Measurements from ENCODE around the gene OIP5. TPM values are rescaled to one million over a fixed set of nuclear protein-coding genes. Genes with fewer than 3 reads are reported as not detected.
A peak's percentile ranks its signal among the peaks of the same experiment; 100 is the strongest.

Gene OIP5
- total RNA-seq, 1 donor: 0.72 TPM

- H4K20me1 ChIP-seq (ENCODE audit: insufficient read depth, low read length): peaks cover 6% of the 10 kb centered on the region
- H3K79me2 ChIP-seq (ENCODE audit: insufficient read depth, low read length): peaks cover 19% of the 10 kb centered on the region
- H3K4me2 ChIP-seq (ENCODE audit: insufficient read depth, low read length): no peak overlapping the region
- no peak overlapping the region for H2AFZ ChIP-seq (ENCODE audit: low read length)
- no peak overlapping the region for H3K4me3 ChIP-seq (ENCODE audit: insufficient read depth, low read length)
- no peak for TF ChIP-seq CTCF (IDR thresholded peaks at IDR 0.05; ENCODE audit: extremely low read depth, low read depth, low read length)
- no peaks in the 10 kb centered on the region for H3K9me3 ChIP-seq (ENCODE audit: low read depth, low read length)
- peaks cover 25% of the 10 kb centered on the region for H3K36me3 ChIP-seq (ENCODE audit: insufficient read depth, low read length)
- DNase-seq (ENCODE audit: insufficient read length, low spot score, missing footprints): no peak
- H3K27ac ChIP-seq (ENCODE audit: low read depth, low read length): no peak overlapping the region
- no peaks in the 10 kb centered on the region for H3K4me1 ChIP-seq (ENCODE audit: insufficient read depth, low read length)
- no peaks in the 10 kb centered on the region for H3K27me3 ChIP-seq (ENCODE audit: insufficient read depth, low read length)
These were observed 39.9 kb downstream of the OIP5 start for GRCh38 chr15:41292521-41292920.

- Histone ChIP-seq H3K27me3 (ENCODE audit: insufficient read depth, low read length) (no peaks in the 10 kb centered on the region), H2AFZ (ENCODE audit: low read length) (no peak overlapping the region), H3K36me3 (ENCODE audit: insufficient read depth, low read length) (peaks cover 33% of the 10 kb centered on the region), H3K79me2 (ENCODE audit: insufficient read depth, low read length) (peaks cover 23% of the 10 kb centered on the region), H3K27ac (ENCODE audit: low read depth, low read length) (no peak overlapping the region), H3K4me1 (ENCODE audit: insufficient read depth, low read length) (peaks cover 7% of the 10 kb centered on the region), H4K20me1 (ENCODE audit: insufficient read depth, low read length) (peaks cover 6% of the 10 kb centered on the region), H3K4me2 (ENCODE audit: insufficient read depth, low read length) (no peak overlapping the region), H3K4me3 (ENCODE audit: insufficient read depth, low read length) (no peak overlapping the region), H3K9me3 (ENCODE audit: low read depth, low read length) (no peaks in the 10 kb centered on the region)
- peak; percentile 18 for DNase-seq (ENCODE audit: insufficient read length, low spot score, missing footprints)
- TF ChIP-seq CTCF (IDR thresholded peaks at IDR 0.05; ENCODE audit: extremely low read depth, low read depth, low read length): no peak
These were observed 41.2 kb downstream of the OIP5 start for GRCh38 chr15:41291065-41291631.

GRCh38 chr15:41289953-41290352, 42.4 kb downstream of the OIP5 start:
- H3K4me1 ChIP-seq (ENCODE audit: insufficient read depth, low read length): peaks cover 12% of the 10 kb centered on the region
- H3K4me2 ChIP-seq (ENCODE audit: insufficient read depth, low read length): no peak overlapping the region
- no peak overlapping the region for H3K27ac ChIP-seq (ENCODE audit: low read depth, low read length)
- no peaks in the 10 kb centered on the region for H3K27me3 ChIP-seq (ENCODE audit: insufficient read depth, low read length)
- H3K36me3 ChIP-seq (ENCODE audit: insufficient read depth, low read length): peaks cover 38% of the 10 kb centered on the region
- peaks cover 4% of the 10 kb centered on the region for H4K20me1 ChIP-seq (ENCODE audit: insufficient read depth, low read length)
- H3K4me3 ChIP-seq (ENCODE audit: insufficient read depth, low read length): no peak overlapping the region
- H3K79me2 ChIP-seq (ENCODE audit: insufficient read depth, low read length): peaks cover 31% of the 10 kb centered on the region
- no peaks in the 10 kb centered on the region for H3K9me3 ChIP-seq (ENCODE audit: low read depth, low read length)
- no peak for DNase-seq (ENCODE audit: insufficient read length, low spot score, missing footprints)
- no peak overlapping the region for H2AFZ ChIP-seq (ENCODE audit: low read length)
- TF ChIP-seq CTCF (IDR thresholded peaks at IDR 0.05; ENCODE audit: extremely low read depth, low read depth, low read length): no peak

- H3K27me3 ChIP-seq (ENCODE audit: insufficient read depth, low read length): no peaks in the 10 kb centered on the region
- no peaks in the 10 kb centered on the region for H3K9me3 ChIP-seq (ENCODE audit: low read depth, low read length)
- no peak overlapping the region for H3K27ac ChIP-seq (ENCODE audit: low read depth, low read length)
- peaks cover 17% of the 10 kb centered on the region for H3K4me1 ChIP-seq (ENCODE audit: insufficient read depth, low read length)
- H4K20me1 ChIP-seq (ENCODE audit: insufficient read depth, low read length): peaks cover 3% of the 10 kb centered on the region
- H3K79me2 ChIP-seq (ENCODE audit: insufficient read depth, low read length): peaks cover 36% of the 10 kb centered on the region
- H3K4me3 ChIP-seq (ENCODE audit: insufficient read depth, low read length): no peak overlapping the region
- peaks cover 33% of the 10 kb centered on the region for H3K36me3 ChIP-seq (ENCODE audit: insufficient read depth, low read length)
- H2AFZ ChIP-seq (ENCODE audit: low read length): no peak overlapping the region
- no peak for TF ChIP-seq CTCF (IDR thresholded peaks at IDR 0.05; ENCODE audit: extremely low read depth, low read depth, low read length)
- DNase-seq (ENCODE audit: insufficient read length, low spot score, missing footprints): no peak
- H3K4me2 ChIP-seq (ENCODE audit: insufficient read depth, low read length): no peak overlapping the region
These were observed 43.9 kb downstream of the OIP5 start for GRCh38 chr15:41288464-41288863.
